HepG2 (cell line): ENCODE data around the gene DNAJB5. TPM values are rescaled to one million over a fixed set of nuclear protein-coding genes. Genes with fewer than 3 reads are reported as not detected.

Source experiments
- CEBPZ ChIP-seq: IDR thresholded peaks from 2 replicates; pipeline ENCODE4 v1.6.1; 2012; ENCODE audit warnings: low read length, improper control_type of control experiment
- DPF2 ChIP-seq: sonication (generic); formaldehyde crosslinking; IDR thresholded peaks from 2 replicates; pipeline ENCODE4 v1.4.0; 2020; ENCODE audit warnings: mild to moderate bottlenecking, low read depth, missing genetic modification reagents, borderline replicate concordance
- HNF4A ChIP-seq: sonication (generic); formaldehyde crosslinking; IDR thresholded peaks from 2 replicates; pipeline ENCODE4 v1.4.0; 2020; ENCODE audit warnings: missing genetic modification reagents
- HNRNPLL ChIP-seq: fragments of 200-400 bp; formaldehyde crosslinking; IDR thresholded peaks from 2 replicates; pipeline ENCODE4 v1.6.1; 2017; ENCODE audit warnings: mild to moderate bottlenecking, low read depth, low read length; ENCODE audit not compliant: poor library complexity, severe bottlenecking
- MXI1 ChIP-seq: IDR thresholded peaks from 3 replicates; pipeline ENCODE4 v1.6.1; 2012; ENCODE audit warnings: low read depth, low read length, inconsistent platforms, borderline replicate concordance
- MYC ChIP-seq: sonication (generic); formaldehyde crosslinking; IDR thresholded peaks from 2 replicates; pipeline ENCODE4 v1.9.0; 2021; ENCODE audit warnings: missing genetic modification reagents, borderline replicate concordance
- NR1H2 ChIP-seq: sonication (generic); formaldehyde crosslinking; IDR thresholded peaks from 2 replicates; pipeline ENCODE4 v1.8.1; 2022; ENCODE audit warnings: low read depth, missing genetic modification reagents, borderline replicate concordance
- NR2F1 ChIP-seq, 2 experiments: fragments of 450-650 bp in 1 of 2; formaldehyde crosslinking in 1 of 2; IDR thresholded peaks; 2 replicates each; pipeline versions ENCODE4 v1.5.0 to v1.6.1; 2016 to 2020; ENCODE audit warnings: mild to moderate bottlenecking in 1 of 2, missing compliant biosample characterization in 1 of 2, missing genetic modification reagents in 1 of 2, moderate library complexity in 1 of 2
- RFXAP ChIP-seq: sonication (generic); formaldehyde crosslinking; IDR thresholded peaks from 2 replicates; pipeline ENCODE4 v1.4.0; 2020; ENCODE audit warnings: missing genetic modification reagents, borderline replicate concordance
- ZFP90 ChIP-seq: sonication (generic); formaldehyde crosslinking; IDR thresholded peaks from 2 replicates; pipeline ENCODE4 v1.8.0; 2022; ENCODE audit warnings: missing genetic modification reagents, mild to moderate bottlenecking, inconsistent platforms, borderline replicate concordance
- ZMYM4 ChIP-seq: sonication (generic); formaldehyde crosslinking; IDR thresholded peaks from 2 replicates; pipeline ENCODE4 v1.8.1; 2023; ENCODE audit warnings: mild to moderate bottlenecking, missing genetic modification reagents
- ZNF160 ChIP-seq: sonication (generic); formaldehyde crosslinking; IDR thresholded peaks from 2 replicates; pipeline ENCODE4 v1.8.0; 2022; ENCODE audit warnings: mild to moderate bottlenecking, inconsistent platforms, missing genetic modification reagents
- ZNF251 ChIP-seq: sonication (generic); formaldehyde crosslinking; IDR thresholded peaks from 2 replicates; pipeline ENCODE4 v1.9.0; 2021; ENCODE audit warnings: mild to moderate bottlenecking, missing genetic modification reagents
- ZNF687 ChIP-seq: sonication (generic); formaldehyde crosslinking; IDR thresholded peaks from 2 replicates; pipeline ENCODE4 v1.5.1; 2020; ENCODE audit warnings: mild to moderate bottlenecking, missing genetic modification reagents, moderate library complexity
- ZNF691 ChIP-seq: sonication (generic); formaldehyde crosslinking; IDR thresholded peaks from 2 replicates; pipeline ENCODE4 v1.4.0; 2020; ENCODE audit warnings: missing genetic modification reagents, low read depth, mild to moderate bottlenecking, borderline replicate concordance
- ZNF83 ChIP-seq: sonication (generic); formaldehyde crosslinking; IDR thresholded peaks from 2 replicates; pipeline ENCODE4 v1.4.0; 2020; ENCODE audit warnings: missing genetic modification reagents, mild to moderate bottlenecking, borderline replicate concordance
- ZNF839 ChIP-seq: sonication (generic); formaldehyde crosslinking; IDR thresholded peaks from 2 replicates; pipeline ENCODE4 v1.4.0; 2020; ENCODE audit warnings: missing genetic modification reagents, mild to moderate bottlenecking, borderline replicate concordance
- polyA plus RNA-seq, 8 experiments: library from polyadenylated mRNA; depleted of rRNA in 3 of 8; stranded (reverse) in 7 of 8; unstranded in 1 of 8; fragments of >200 nt; fragmentation: Illumina TruSeq in 4 of 8; extraction: Trizol in 4 of 8; gene quantifications; 2 replicates each; pipeline versions ENCODE4 v1.2.1 to v1.2.3, GENCODE V29; 2011 to 2016; ENCODE audit warnings: low read depth in 4 of 8, missing spikeins in 1 of 8, mixed read lengths in 1 of 8; ENCODE audit not compliant: insufficient read depth in 1 of 8
- total RNA-seq, 5 experiments: library from RNA; depleted of rRNA; stranded (reverse); fragments of >200 nt; fragmentation: Illumina TruSeq; extraction: Trizol; gene quantifications; 2 replicates each; pipeline ENCODE4 v1.2.3, GENCODE V29; 2016; ENCODE audit warnings: low read depth in 1 of 5

DNAJB5 gene
- total and polyA plus RNA-seq, 2 of the 13 experiments (the other 11 are each of a cell fraction or from before 2014, with no cell fraction given) = 0.40 to 0.69 TPM

- TF ChIP-seq ZNF251 (CRISPR knock-in tag) (no peak), RFXAP (CRISPR knock-in tag) (peak; percentile 93), MXI1 (peak; percentile 78; the same call in 2 of the 3 replicates), ZMYM4 (CRISPR knock-in tag) (peak; percentile 74), CEBPZ (peak; percentile 59; the same call in 1 of the 2 replicates), ZFP90 (CRISPR knock-in tag) (0 out of 2 replicates have a peak, but pooled peaks have one; percentile 33), HNF4A (CRISPR knock-in tag) (no peak), HNRNPLL (peak; percentile 62), ZNF839 (CRISPR knock-in tag) (no peak), ZNF687 (CRISPR knock-in tag) (peak; percentile 59), ZNF691 (no peak), ZNF160 (CRISPR knock-in tag) (no peak), DPF2 (CRISPR knock-in tag) (no peak), NR2F1 (CRISPR knock-in tag; IDR thresholded peaks at IDR 0.05) (peak; percentile 50 to 60), NR1H2 (CRISPR knock-in tag) (no peak), ZNF83 (CRISPR knock-in tag) (peak; percentile 41; the same call in 1 of the 2 replicates), MYC (CRISPR knock-in tag) (peak; percentile 52; the same call in 1 of the 2 replicates)
Measured at GRCh38 chr9:34989003-34989945, at the start of gene DNAJB5 (continued).
